HPDE6-E6E7 (cell line): ENCODE results near the gene TRAPPC2.
"Not testable (repeated sequence)": the region's sequence is repeated elsewhere in the genome, so short reads cannot be mapped to it uniquely, and the experiment has no call there.

Source experiments
- DNase-seq: peaks from one replicate; pipeline ENCODE4 v3.0.0; 2011; ENCODE audit warnings: missing footprints; ENCODE audit errors: extremely low spot score

Gene TRAPPC2

DNA sequence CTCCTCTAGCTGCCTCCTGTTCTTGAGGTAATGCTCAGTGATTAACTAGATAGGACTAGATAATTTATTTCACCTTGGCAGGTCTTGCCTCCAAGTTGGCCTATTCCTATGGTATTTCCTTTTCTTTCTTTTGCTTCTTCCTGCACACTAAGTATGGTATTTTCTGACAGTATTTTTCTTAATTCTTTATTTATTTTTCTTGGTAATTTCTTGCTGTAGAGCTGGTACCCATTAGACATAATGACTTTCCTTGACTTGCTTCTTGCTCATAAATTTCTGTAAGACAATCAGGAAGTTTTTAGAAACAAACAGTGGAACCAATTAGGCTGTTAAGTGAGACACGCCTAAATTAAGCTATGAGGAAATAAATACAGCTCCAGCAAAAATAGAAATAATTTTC lies 36.0 kb downstream of the TRAPPC2 start:
- DNase-seq = no peak

DNA sequence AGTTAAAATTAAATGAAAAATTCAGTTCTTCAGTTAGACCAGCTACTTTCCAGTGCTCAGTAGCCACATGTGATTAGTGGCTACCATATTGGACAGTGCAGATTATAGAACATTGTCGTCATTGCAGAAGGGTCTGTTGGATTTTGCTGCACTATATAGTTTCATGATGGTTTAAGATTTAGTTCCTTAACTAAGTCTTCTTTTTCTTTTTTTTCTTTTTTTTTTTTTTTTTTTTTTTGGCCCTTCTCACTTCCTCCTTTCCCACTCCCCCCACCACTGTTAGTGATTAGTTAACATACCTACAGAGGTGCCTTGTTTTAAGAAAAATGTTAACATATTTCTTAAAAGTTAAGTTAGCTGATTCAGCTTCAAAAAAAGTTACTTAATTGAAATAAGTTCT lies 36.4 kb downstream of the TRAPPC2 start:
- DNase-seq = no peak

DNA sequence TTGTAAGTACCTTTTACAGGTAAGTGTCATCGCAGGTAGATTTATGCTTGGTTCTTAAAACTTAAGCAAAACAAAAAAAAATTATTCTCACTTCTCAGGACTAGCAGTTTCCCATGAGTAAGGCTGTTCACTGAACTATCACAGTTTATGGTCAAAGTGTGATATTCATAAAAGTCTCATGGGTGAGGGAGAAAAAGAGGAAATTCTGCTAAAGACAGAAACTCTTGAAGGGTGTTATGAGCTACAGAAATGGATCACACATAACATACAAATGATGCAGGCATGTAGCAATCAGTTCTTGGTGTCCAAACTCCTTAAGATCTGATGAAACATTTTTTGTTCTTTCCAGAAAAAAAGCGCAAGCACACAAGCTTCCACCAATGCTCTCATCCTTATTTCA lies 37.0 kb downstream of the TRAPPC2 start:
- DNase-seq = no peak

DNA sequence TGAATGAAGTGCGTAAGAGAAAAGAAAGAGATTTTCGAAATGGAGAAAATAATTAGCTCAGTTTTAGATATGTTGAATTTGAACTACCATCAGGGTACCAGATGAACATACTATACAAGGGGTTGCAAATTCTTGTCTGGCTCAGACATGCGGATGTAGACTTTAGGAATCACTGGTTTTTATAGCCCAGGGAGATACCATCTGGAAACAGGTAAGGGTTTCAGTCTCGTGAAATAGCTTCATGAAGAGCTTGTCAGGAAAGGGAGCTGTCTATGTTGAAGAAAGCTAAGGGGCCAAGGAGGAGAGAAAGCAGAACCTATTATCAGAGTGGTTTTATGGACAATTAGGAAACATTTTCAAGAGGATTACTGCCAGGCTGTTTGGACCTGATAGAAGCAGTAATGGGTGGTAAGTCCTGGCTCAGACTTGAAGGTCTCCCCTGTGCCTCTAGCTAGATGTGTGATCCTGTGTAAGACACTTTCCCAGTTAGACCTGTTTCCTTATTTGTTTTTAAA lies 38.8 kb downstream of the TRAPPC2 start:
- no peak for DNase-seq

DNA sequence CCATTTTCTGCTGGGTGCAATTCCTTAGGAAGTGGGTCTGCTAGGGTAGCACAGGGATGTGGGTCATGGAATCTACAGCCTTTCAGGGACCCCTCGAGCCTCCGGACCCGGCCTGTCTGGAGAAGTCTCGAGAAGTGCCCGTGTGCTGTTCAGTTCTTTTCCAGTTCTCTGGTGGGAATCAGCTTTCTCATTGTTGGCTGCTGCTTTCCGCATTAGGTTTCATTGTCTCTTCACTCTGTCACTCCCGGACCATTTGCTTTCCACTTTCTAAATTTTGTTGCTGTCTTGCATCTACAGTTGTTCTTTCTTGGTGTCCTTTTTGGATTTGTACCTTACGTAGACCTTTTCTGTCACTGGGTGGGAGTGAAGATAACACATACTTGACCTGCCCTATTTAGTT lies 39.4 kb downstream of the TRAPPC2 start:
- no peak for DNase-seq

DNA sequence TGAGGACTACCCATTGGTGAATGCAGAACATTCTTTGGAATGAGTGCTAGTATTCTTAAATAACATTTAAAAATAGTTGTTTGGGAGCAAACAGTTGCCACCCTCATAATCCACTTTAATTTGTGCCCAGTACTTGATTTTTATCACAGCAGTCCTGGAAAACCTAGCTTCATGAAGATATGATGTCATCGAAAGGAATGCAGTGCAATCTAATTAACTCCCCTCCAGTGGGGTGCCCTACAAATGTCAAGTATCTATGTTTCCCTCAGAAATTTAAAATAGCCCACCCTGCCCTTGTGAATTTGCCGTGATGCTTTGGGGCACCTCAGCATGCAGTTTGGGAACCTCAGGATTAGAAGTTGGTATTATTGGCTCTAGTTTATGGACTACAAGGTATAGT lies 40.1 kb downstream of the TRAPPC2 start:
- no peak for DNase-seq

DNA sequence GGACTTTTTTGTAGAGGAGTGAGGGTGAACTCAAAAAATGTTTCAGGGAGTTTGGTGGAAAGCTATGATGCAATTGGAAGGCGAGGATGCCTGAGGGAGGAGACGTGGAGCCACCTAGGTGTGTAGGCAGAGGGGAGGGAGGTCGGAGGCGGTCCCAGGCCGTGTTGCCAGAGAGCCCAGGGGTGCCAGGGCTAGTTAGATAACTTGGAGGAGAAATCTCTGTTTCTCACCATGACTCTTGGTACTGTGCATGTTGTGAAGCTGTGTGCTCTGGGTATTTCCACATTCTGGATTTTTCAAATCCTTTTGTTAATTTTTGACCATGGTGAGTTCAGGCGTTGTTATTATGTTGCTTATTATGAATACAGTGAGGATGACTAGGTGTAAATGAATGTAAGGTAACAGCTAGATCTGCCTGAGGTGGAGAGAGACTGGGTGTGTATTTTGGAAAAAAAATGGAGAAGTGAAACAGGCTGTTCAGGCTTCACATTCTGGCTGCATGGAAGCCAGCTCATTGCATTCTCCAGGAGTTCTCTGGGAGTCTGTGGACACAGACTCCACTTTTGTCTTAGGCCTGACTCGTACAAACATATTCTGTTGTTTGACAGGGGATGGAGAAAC lies 41.0 kb downstream of the TRAPPC2 start:
- DNase-seq = peak; percentile 58

DNA sequence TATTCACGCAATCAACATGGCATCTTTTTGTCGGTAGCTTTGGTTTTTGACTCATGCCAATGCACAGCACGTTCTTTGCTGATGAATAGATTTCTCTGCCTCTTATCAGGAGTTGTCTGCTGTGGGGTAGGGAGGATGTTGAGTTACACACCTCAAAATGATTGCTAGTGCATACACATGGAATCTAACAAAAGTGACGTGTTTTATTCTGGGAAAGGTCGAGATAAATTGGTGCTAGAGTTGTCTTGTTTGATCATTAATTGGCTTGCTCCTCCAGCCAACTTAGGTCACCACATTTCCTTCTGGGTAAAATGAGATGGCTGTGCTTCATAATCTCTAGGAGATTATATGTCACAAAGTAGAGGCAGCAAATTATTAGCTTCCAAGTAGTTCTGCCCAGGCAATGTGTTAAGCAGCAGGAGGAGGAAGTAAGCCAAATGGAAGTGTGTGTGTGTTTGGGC lies 41.6 kb downstream of the TRAPPC2 start:
- no peak for DNase-seq

DNA sequence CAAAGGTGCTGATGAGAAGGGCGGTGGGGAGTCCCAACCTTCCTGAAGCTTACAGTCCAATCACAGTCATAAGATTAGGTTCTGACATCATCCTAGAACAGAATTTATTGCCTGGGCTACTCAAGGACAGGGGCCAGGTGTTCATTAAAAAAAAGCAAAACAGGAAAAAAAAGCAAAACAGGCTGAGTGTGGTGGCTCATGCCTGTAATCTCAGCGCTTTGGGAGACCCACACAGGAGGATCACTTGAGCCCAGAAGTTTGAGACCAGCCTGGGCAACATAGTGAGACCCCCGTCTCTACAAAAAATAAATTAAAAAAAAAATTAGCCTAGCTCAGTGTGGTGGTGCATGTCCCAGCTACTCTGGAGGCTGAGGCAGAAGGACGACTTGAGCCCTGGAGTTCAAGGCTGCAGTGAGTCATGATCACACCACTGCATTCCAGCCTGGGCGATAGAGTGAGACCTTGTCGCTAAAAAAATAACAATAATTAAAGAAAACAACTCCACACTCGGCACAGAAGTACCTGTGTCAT lies 42.5 kb downstream of the TRAPPC2 start:
- DNase-seq = no peak

DNA sequence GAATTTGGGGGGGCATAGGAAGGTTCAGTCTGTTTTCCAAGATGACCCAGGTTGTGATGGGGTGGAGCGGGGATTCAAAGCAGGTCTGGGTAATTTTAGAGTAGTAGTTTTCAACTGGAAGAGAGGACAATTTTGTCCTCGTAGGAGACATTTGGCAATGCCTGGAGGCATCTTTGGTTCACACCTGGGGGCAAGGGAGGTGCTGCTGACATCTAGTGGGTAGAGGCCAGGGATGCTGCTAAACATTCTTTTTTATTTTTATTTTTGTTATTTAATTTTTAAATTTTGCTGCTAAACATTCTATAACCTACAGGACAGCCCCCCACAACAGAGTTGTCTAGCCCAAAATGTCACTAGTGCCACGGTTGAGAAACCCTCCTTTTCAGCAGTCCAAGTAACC lies 43.6 kb downstream of the TRAPPC2 start:
- no peak for DNase-seq

DNA sequence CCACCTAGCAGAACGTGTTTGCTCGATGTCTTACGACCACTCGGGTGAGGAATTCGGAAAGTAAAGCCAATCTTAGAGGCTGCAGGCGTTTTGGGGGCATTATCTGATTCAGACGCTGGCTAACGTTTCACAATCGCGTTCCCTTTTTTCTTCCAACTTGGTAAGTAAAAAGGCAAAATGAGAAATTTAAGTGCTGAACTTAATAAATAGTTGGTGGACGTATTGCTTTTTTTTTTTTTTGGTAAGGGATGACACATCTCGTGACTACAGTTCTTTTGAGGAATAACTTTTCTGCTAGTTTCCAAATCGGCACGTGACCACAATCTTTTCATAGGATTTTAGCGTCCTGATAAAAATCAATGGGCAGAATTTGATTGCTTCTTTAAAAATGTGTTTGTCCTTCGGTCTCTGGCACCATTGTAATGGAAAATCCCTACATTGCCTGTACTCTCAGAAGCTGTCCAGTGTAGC lies 44.6 kb downstream of the TRAPPC2 start:
- no peak for DNase-seq

DNA sequence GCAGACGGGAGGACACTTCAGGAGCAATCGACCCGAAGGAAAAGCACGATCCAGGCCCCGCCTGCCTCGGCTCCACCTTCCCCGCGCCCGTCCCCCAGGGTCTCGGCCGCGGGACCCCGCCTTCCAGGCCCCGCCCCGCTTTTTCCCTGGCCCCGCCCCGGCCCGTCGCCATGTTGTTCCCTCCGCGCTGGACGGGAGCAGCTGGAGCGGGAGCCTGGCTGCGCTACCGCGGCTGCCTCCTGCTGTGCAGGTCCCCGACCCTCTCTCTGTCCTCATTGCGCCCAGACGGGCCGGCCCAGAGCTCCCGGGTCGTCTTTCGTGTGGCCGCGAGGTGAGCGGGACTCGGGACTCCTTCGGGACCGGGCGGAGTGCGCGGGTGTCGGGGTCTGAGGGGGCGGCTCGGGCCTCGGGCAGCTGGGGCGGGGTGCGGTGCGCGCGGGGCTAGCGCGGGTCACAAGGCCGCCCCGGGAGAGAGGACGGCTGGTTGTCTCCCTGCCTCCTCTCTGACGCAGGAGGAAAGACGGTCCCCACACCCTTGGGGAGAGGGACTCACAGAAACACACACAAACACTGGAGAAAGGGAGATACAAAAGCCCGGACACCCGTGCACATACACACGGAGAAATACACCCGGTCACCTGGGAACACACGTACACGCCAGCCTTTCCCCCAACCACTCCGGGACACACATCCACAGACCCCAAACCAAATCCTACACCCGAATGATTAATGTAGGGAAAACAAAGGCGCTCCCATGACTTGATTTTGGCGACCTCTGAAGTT lies 45.3 kb downstream of the TRAPPC2 start, which contains the start of gene RAB9A:
Gene RAB9A, plus strand, starts transcription at position 171 of the 783 bp plus-strand sequence. CDS start 19,619 bp downstream, outside the sequence.
- DNase-seq = peak; percentile 69

DNA sequence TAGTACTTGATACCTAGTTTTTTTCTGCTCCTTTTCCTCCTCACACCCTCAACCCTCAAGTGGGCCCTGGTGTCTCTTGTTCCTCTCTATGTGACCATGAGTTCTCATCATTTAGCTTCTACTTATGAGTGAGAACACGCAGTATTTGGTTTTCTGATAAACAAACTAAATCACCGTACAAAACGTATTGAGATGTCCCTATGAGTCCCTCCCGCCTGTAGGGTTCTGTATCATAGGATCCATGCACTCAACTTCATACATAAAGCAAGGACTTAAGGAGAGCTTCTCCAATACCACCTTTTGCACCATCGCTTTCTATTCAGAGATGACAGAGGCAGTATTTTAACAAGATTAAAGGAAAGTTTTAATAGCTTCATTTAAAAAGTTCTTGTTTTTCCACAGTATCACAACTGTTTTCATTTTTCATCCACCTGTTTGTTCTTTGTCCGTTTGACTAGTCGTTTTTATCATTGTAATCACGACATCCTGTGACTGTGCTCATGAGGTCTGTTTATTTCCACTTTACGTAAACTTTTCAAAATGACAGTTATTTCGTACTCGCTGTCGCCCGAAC lies 45.9 kb downstream of the TRAPPC2 start:
- no peak for DNase-seq

DNA sequence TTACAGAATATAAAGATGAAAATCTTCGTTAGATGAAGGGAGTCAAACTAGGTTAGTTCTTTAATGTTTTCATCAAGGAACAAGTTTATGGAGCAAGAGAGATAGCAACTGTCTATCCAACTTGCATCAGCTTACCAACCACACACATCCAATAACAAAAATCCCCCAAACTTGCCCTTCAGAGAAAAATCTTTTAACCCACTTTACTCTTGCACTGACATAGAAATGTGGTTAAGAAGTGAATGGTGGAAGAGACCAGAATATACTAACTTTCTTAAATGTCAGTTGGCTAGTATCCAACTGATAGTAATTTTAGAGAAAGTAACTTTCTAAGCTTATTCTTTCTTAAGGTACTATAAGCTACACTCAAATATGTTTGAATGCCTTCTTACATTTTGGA lies 47.2 kb downstream of the TRAPPC2 start:
- DNase-seq = no peak

DNA sequence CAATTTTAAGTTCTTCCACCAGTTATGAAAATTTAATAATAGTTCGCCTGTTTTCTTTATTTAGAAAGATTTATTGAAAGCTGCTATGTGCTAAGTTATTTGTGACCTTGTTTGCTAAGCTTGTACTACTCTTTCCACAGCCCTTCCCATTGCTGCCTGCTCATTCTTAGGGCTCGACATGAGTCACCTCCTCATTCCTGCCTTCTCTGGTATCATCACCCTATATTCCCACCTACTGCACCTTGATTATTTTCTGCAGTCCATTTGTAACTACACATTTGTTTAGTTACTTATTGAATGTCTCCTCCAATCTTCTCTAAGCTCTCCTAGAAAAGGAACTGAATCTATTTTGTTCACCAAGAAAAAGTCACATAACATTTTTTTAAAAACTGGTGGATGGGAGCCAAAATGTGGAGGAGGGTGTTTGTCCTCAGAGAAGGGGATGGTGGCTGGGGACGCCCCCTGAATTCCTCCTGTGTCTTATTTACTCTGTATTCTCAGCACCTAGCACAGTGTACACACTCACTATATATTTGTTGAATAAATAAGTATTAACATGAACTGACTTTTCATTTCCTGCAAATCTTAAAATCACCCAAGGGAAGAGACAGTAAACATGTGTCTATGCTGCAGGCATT lies 49.2 kb downstream of the TRAPPC2 start:
- DNase-seq = peak; percentile 58

DNA sequence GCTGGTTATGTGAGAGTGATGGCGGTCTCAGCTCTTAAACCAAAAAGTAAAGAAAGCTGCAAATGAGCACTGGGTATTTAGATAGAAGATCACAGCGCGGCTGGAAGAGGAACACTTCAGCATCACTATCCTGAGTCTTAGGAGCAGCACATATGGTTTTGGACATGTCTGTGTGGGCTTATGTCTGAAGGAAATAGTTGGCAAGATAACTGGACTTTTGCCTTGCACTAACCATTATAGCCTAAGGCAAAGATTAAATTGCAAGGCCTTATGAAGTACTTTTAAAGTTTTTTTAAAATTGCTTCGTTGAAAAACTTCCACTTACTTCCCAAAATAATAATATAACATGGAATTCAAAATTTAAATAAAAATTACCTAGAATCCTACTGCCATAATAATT lies 50.1 kb downstream of the TRAPPC2 start:
- no peak for DNase-seq

DNA sequence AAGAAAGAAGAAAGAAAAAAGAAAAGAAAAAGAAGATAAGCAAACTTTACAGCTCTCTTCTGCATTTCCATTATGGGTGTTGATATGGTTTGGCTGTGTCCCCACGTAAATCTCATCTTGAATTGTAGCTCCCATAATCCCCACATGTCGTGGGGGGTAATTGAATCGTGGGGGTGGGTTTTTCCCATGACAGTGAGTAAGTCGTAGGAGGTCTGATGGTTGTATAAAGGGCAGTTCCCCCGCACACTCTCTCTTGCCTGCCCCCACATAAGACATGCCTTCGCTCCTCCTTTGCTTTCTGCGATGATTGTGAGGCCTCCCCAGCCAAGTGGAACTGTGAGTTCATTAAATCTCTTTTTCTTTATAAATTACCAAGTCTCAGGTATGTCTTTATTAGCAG lies 52.8 kb downstream of the TRAPPC2 start:
- no peak for DNase-seq

DNA sequence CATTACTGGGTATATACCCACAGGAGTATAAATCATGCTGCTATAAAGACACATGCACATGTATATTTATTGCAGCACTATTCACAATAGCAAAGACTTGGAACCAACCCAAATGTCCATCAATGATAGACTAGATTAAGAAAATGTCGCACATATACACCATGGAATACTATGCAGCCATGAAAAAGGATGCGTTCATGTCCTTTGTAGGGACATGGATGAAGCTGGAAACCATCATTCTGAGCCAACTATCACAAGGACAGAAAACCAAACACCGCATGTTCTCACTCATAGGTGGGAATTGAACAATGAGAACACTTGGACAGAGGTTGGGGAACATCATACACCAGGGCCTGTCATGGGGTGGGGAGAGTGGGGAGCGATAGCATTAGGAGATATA lies 54.7 kb downstream of the TRAPPC2 start:
- not testable (repeated sequence) for DNase-seq

DNA sequence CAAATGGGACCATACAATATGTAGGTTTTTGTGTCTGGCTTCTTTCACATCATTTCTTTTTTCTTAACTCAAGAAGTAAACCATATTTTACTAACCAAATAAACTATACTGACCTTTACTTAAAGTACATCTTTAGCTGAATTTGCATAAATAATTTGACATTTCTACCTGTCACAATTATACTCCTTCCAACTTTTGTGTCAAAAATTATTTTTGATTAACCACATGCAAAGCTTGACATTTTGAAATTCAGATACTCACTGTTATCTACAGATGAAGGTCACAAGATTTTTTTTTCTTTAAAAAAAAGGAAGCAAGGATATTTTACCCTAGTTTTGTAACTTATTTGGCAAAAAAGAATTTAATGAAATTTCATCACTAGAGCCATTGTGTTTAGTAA lies 57.5 kb downstream of the TRAPPC2 start:
- no peak for DNase-seq

DNA sequence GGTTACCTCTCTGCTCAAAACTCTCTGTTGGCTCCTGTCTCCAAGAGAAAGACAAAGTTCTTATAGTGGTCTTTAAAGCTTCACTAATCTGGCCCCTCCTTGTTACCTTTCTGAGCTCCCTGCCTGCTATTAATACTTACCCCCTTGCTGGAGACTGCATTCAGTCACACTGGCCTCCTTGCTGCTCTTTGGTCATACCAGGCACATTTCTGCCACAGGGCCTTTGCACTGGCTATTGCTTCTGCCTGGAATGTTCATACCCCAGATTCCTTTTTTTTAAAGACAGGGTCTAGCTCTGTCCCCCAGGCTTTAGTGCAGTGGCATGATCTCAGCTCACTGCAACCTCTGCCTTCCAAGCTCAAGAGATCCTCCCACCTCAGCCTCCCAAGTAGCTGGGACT lies 61.4 kb downstream of the TRAPPC2 start:
- no peak for DNase-seq

DNA sequence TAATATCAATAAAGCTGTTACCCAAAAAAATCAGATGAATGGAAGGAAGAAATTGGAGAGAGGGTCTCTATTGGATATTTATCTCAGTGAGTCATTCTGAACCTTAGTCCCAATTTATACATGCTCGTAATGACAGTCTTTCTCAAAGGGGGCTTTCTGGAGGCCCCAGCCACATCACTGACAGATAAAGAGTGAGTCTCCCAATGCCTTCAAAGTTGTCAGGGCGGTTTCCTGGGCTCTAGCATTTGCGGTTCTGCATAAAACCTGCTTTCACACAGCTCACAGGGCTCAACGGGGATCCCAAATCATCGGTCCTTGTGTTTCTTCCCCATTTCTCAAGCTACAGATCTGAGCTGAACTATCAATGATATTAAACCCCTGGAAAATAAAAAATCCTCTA lies 64.2 kb downstream of the TRAPPC2 start:
- no peak for DNase-seq

DNA sequence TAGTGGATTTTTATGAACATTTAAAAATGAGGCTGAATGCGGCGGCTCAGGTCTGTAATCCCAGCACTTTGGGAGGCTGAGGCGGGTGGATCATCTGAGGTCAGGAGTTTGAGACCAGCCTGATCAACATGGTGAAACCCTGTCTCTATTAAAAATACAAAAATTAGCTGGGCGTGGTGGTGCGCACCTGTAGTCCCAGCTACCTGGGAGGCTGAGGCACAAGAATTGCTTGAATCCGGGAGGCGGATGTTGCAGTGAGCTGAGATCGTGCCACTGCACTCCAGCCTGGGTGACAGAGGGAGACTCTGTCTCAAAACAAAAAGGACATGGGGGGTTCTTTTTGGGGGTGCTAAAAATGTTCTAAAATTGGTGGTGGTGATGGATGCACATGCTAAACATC lies 64.7 kb downstream of the TRAPPC2 start:
- not testable (repeated sequence) for DNase-seq
